ENCODE data around the gene MPRIP.

- no peak for TF ChIP-seq CTCF (IDR thresholded peaks at IDR 0.05)
- TF ChIP-seq POLR2A (IDR thresholded peaks at IDR 0.05), result no peak
These were observed 25.0 kb downstream of the MPRIP start for GRCh38 chr17:17067257-17067656.

All from esophagus squamous epithelium (tissue), 4 donors.